ENCODE results near the gene UMPS. TPM values are rescaled to one million over a fixed set of nuclear protein-coding genes. Genes with fewer than 3 reads are reported as not detected.

Gene UMPS
- total and polyA plus RNA-seq, 9 of the 15 experiments (the other 6 are each of a cell fraction or from before 2014, with no cell fraction given) = 28.9 to 91.0 (median 45.9) TPM

- in situ Hi-C loops (cut with MboI) = no loop called here
- Histone ChIP-seq H3K4me2 (ENCODE audit: insufficient read depth, low read length) (no peak overlapping the region), H3K27ac (ENCODE audit: extremely low read depth, low read depth, low read length) (no peak overlapping the region), H3K4me3 (no peak overlapping the region), H4K20me1 (replicated peaks; ENCODE audit: control insufficient read depth, insufficient read depth, low read length) (no peaks in the 10 kb centered on the region), H3K9me3 (replicated peaks; ENCODE audit: control insufficient read depth, insufficient read depth, low read depth, low read length) (no peaks in the 10 kb centered on the region), H3K27me3 (ENCODE audit: control insufficient read depth in 2 of 2, insufficient read depth in 2 of 2, low read length in 2 of 2) (no peaks in the 10 kb centered on the region), H3K9ac (ENCODE audit: insufficient read depth in 1 of 2, low read depth in 2 of 2, low read length in 2 of 2) (no peak overlapping the region), H3K36me3 (ENCODE audit: control insufficient read depth, insufficient read depth, low read length) (no peaks in the 10 kb centered on the region), H3K9me1 (ENCODE audit: control insufficient read depth, insufficient read depth, low read length) (no peaks in the 10 kb centered on the region), H3K4me1 (replicated peaks in 1 of 2; ENCODE audit: control insufficient read depth in 2 of 2, insufficient read depth in 2 of 2, low read length in 2 of 2) (no peaks in the 10 kb centered on the region; a peak in 1 of 5 replicates), H2AFZ (ENCODE audit: low read depth, low read length) (no peak overlapping the region), H3K79me2 (ENCODE audit: control insufficient read depth, insufficient read depth, low read length) (no peaks in the 10 kb centered on the region)
- intact Hi-C loops (cut with micrococcal nuclease) = no loop called here
- ChIA-PET POLR2A (no interaction called here), CTCF (ENCODE audit: low intra/inter-chr PET ratio) (no interaction called here)
- no TSS peak for BruUV-seq (replicated peaks)
- TF ChIP-seq HNRNPH1 (optimal IDR thresholded peaks at IDR 0.05; ENCODE audit: low read depth, low read length) (no peak), ZNF316 (IDR thresholded peaks at IDR 0.05) (peak; percentile 45)
- DNase-seq (ENCODE audit: extremely low read depth in 1 of 4, low spot score in 3 of 4) (no peak), FAIRE-seq (no peak), ATAC-seq (no peak)
- 19% methylated on average over 3 of the region's 7 CpGs for WGBS (ENCODE audit: insufficient coverage, low coverage, missing lambda C conversion rate)
Measured at GRCh38 chr3:124792341-124793040, 62.2 kb downstream of the UMPS start.

- CTCF ChIA-PET (ENCODE audit: low intra/inter-chr PET ratio) = no interaction called here
- WGBS (ENCODE audit: insufficient coverage, low coverage, missing lambda C conversion rate) = 68% methylated on average over 3 of the region's 6 CpGs
- H3K27me3 ChIP-seq (ENCODE audit: control insufficient read depth in 2 of 2, insufficient read depth in 2 of 2, low read length in 2 of 2) = no peaks in the 10 kb centered on the region
- FAIRE-seq (no peak), DNase-seq (ENCODE audit: extremely low read depth in 1 of 4, low spot score in 3 of 4) (no peak), ATAC-seq (no peak)
- no peak overlapping the region for H2AFZ ChIP-seq (ENCODE audit: low read depth, low read length)
- H3K36me3 ChIP-seq (ENCODE audit: control insufficient read depth, insufficient read depth, low read length) = no peaks in the 10 kb centered on the region
- no peaks in the 10 kb centered on the region; a peak in 1 of 5 replicates for H3K4me1 ChIP-seq (replicated peaks in 1 of 2; ENCODE audit: control insufficient read depth in 2 of 2, insufficient read depth in 2 of 2, low read length in 2 of 2)
- no peaks in the 10 kb centered on the region for H3K9me3 ChIP-seq (replicated peaks; ENCODE audit: control insufficient read depth, insufficient read depth, low read depth, low read length)
- no peak overlapping the region for H3K4me3 ChIP-seq
- in situ Hi-C loops (cut with MboI) = no loop called here
- no peaks in the 10 kb centered on the region for H3K9me1 ChIP-seq (ENCODE audit: control insufficient read depth, insufficient read depth, low read length)
- no peaks in the 10 kb centered on the region for H4K20me1 ChIP-seq (replicated peaks; ENCODE audit: control insufficient read depth, insufficient read depth, low read length)
- no peak overlapping the region for H3K27ac ChIP-seq (ENCODE audit: extremely low read depth, low read depth, low read length)
- intact Hi-C loops (cut with micrococcal nuclease) = no loop called here
- no peaks in the 10 kb centered on the region for H3K79me2 ChIP-seq (ENCODE audit: control insufficient read depth, insufficient read depth, low read length)
- BruUV-seq (replicated peaks) = no TSS peak
- H3K4me2 ChIP-seq (ENCODE audit: insufficient read depth, low read length) = no peak overlapping the region
- POLR2A ChIA-PET = no interaction called here
- TF ChIP-seq TSC22D4 (tag; IDR thresholded peaks at IDR 0.05) (no peak), ZNF41 (CRISPR knock-in tag; conservative IDR thresholded peaks at IDR 0.05) (no peak), SP1 (CRISPR knock-in tag; IDR thresholded peaks at IDR 0.05) (no peak), TSHZ1 (CRISPR knock-in tag; IDR thresholded peaks at IDR 0.05) (no peak), ZBTB17 (CRISPR knock-in tag; IDR thresholded peaks at IDR 0.05) (no peak), ZNF644 (tag; IDR thresholded peaks at IDR 0.05; ENCODE audit: low read depth) (no peak), EZH2 (IDR thresholded peaks at IDR 0.05; ENCODE audit: borderline replicate concordance, low read depth, low read length) (no peak), CTBP1 (IDR thresholded peaks at IDR 0.05; ENCODE audit: borderline replicate concordance) (no peak), CBX8 (IDR thresholded peaks at IDR 0.05; ENCODE audit: borderline replicate concordance, extremely low read depth, low read depth, low read length, poor library complexity, severe bottlenecking) (no peak), ZNF584 (CRISPR knock-in tag; IDR thresholded peaks at IDR 0.05; ENCODE audit: low read depth) (no peak)
- H3K9ac ChIP-seq (ENCODE audit: insufficient read depth in 1 of 2, low read depth in 2 of 2, low read length in 2 of 2) = no peak overlapping the region
Measured at GRCh38 chr3:124793054-124793739, 62.9 kb downstream of the UMPS start.
